ENCODE results near the gene CPOX. TPM values are rescaled to one million over a fixed set of nuclear protein-coding genes. Genes with fewer than 3 reads are reported as not detected.

Gene CPOX
- total RNA-seq, 1 experiment from 2014 or later = 24.7 TPM

GRCh38 chr3:98548544-98548943 is 44.9 kb downstream of the CPOX start:
- WGBS (ENCODE audit: extremely low coverage, insufficient read length, low lambda C conversion rate) = no CpG with 5 or more reads among the region's 5 CpGs

More at GRCh38 chr3:98548544-98548943, 44.9 kb downstream of the CPOX start:
- Histone ChIP-seq H3K4ac (ENCODE audit: low read depth, low read length) (no peak overlapping the region), H2BK20ac (ENCODE audit: low read depth, low read length, poor library complexity, severe bottlenecking) (no peak overlapping the region), H2BK120ac (ENCODE audit: low read depth, low read length, poor library complexity, severe bottlenecking) (no peak overlapping the region), H3T11ph (ENCODE audit: low read length) (no peak overlapping the region), H4K91ac (ENCODE audit: insufficient read length, low read depth, low read length) (no peak overlapping the region), H3K56ac (ENCODE audit: insufficient read length, low read depth, low read length) (no peak overlapping the region), H2AFZ (ENCODE audit: low read length) (no peak overlapping the region), H3K4me1 (ENCODE audit: insufficient read depth, low read length) (no peaks in the 10 kb centered on the region; the same call in 1 of the 2 replicates), H3K9ac (ENCODE audit: extremely low read depth, insufficient read length, low read length) (no peak overlapping the region), H2BK15ac (ENCODE audit: low read depth, low read length) (no peak overlapping the region), H3K14ac (ENCODE audit: insufficient read depth, low read length) (no peak overlapping the region), H3K9me3 (ENCODE audit: control insufficient read depth, low read depth, low read length) (no peaks in the 10 kb centered on the region), H2BK5ac (ENCODE audit: insufficient read length, low read length) (no peak overlapping the region), H3K23me2 (ENCODE audit: insufficient read length, low read depth, low read length, poor library complexity, severe bottlenecking) (no peaks in the 10 kb centered on the region), H3K4me2 (ENCODE audit: insufficient read depth, insufficient read length, low read length) (no peak overlapping the region), H3K27me3 (ENCODE audit: insufficient read depth, low read length) (no peaks in the 10 kb centered on the region), H3K79me2 (ENCODE audit: insufficient read depth, low read length) (no peaks in the 10 kb centered on the region), H4K5ac (ENCODE audit: insufficient read length, low read depth, low read length) (no peak overlapping the region), H4K8ac (replicated peaks; ENCODE audit: insufficient read length, low read depth, low read length) (no peak overlapping the region), H3K79me1 (ENCODE audit: insufficient read depth, low read depth, low read length, poor library complexity, severe bottlenecking) (no peaks in the 10 kb centered on the region), H2AK5ac (ENCODE audit: insufficient read length, low read length) (no peak overlapping the region), H3K23ac (ENCODE audit: insufficient read length, low read depth, low read length) (no peak overlapping the region), H4K20me1 (ENCODE audit: control insufficient read depth, insufficient read depth, insufficient read length) (no peaks in the 10 kb centered on the region), H3K18ac (ENCODE audit: insufficient read length, low read depth, low read length) (no peak overlapping the region), H2BK12ac (ENCODE audit: insufficient read length, low read depth, low read length) (no peak overlapping the region), H3K27ac (ENCODE audit: insufficient read length, low read depth, low read length) (no peak overlapping the region)
- Mint-ChIP-seq H3K4me1 (peaks cover 0 to 8% of the 10 kb centered on the region in 2 experiments; a peak in 1 of 4 replicates), H3K36me3 (ENCODE audit: insufficient read depth in 1 of 3, low read depth in 3 of 3) (no peaks in the 10 kb centered on the region), H3K9me3 (no peaks in the 10 kb centered on the region), H3K27me3 (ENCODE audit: low read depth) (no peaks in the 10 kb centered on the region), H3K27ac (no peak overlapping the region), H3K4me3 (no peak overlapping the region)
- TF ChIP-seq CTCF (conservative IDR thresholded peaks at IDR 0.05) = no peak
- DNase-seq = no peak

Measured in H9 (cell line).